ENCODE measurements around the gene PLPP4.
"Not testable (repeated sequence)": the region's sequence is repeated elsewhere in the genome, so short reads cannot be mapped to it uniquely, and the experiment has no call there.

The PLPP4 gene

GRCh38 chr10:120483651-120484301 lies 26.7 kb downstream of the PLPP4 start:
- no peak for DNase-seq (ENCODE audit: insufficient read length, low spot score)

DNA sequence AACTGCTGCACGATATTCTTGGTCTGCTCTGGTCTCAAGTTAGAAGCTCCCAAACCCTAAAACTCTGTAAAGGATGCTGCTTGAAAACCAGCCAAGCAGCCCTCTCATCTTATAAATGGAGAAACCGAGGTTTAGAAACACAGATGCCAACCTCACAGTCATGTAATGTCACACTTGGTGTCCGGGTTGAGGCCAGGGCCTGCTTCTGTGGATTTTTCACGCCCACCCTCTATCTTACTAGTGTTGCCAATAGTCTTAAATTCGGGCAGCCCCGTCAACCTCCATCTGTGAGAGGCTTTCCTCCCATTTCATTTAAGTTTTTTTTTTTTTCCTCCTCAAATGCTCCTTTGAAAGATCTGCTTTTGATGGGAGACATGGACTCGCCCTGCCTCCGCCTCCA lies 28.9 kb downstream of the PLPP4 start:
- DNase-seq (ENCODE audit: insufficient read length, low spot score), result no peak
- FAIRE-seq, result no peak

More at GRCh38 chr10:120483651-120484301, 26.7 kb downstream of the PLPP4 start:
- FAIRE-seq, result no peak

- DNase-seq (ENCODE audit: insufficient read length, low spot score), result no peak
- no peak for FAIRE-seq
Observed at GRCh38 chr10:120486671-120487205, 29.7 kb downstream of the PLPP4 start.

GRCh38 chr10:120490288-120490687 lies 33.3 kb downstream of the PLPP4 start:
- FAIRE-seq, result no peak
- no peak for DNase-seq (ENCODE audit: insufficient read length, low spot score)

DNA sequence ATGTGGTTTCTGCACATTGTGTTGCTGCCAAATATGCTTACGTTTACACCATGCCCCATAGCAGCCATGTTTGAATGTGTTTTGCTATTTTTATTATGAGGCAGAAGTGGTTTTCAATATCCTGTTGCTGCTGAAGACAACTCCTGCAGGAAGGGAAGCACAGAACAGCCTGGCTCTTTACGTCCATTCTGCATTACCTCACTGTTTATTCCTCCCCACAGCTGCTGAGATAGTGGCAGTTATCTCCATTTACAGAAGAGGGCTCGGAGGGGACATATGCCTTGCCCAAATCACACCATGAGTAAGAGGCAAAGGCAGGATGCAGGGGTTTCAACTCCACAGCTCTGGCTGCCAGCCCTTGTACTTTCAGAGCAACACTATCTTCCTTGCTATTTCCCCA lies 35.3 kb downstream of the PLPP4 start:
- DNase-seq (ENCODE audit: insufficient read length, low spot score) (no peak), FAIRE-seq (no peak)

DNA sequence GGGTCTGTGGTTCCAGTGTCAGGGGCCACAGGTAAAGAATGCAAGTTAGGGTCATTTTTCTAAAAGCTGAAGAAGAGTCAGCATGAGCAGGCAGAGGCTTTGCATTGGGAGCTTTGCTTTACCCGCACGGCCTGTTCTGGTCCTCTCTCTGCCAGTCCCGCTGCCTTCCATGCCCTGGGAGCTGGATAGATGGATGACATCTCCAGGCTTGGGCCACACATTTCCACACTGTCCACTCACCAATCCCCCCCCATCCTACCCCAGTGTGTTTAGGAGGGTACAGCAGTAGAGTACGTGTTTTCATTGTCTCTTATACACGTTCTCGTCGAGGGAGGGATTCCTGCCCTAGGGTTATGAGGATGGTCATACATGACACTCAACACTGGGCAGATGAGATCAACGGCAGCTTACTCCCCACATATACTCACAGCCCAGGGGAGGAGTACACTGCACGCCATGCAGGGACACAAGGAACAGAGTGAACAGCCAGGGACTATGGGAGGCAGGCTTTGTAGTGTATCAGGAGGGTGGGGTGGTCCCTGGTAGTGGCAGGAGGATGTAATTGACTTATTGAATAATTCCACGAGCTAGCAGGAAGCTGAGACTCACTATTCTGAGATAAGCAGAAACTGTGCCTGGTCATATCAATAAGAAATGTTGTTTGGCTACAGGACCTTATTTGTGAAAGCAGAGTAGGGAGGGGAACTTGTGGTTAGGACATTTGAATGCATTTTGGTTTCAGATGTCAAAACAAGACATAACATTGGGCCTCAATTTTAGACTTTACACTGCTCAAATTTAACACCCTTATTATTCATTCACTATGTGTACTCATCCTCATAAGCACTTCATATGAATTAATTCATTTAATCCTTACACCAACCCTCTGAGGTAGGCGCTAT lies 36.6 kb downstream of the PLPP4 start:
- no peak for FAIRE-seq
- DNase-seq (ENCODE audit: insufficient read length, low spot score), result no peak

- DNase-seq (ENCODE audit: insufficient read length, low spot score) (no peak), FAIRE-seq (no peak)
Observed at GRCh38 chr10:120494313-120494710, 37.3 kb downstream of the PLPP4 start.

GRCh38 chr10:120495226-120496009 lies 38.4 kb downstream of the PLPP4 start:
- FAIRE-seq (no peak), DNase-seq (ENCODE audit: insufficient read length, low spot score) (no peak)

DNA sequence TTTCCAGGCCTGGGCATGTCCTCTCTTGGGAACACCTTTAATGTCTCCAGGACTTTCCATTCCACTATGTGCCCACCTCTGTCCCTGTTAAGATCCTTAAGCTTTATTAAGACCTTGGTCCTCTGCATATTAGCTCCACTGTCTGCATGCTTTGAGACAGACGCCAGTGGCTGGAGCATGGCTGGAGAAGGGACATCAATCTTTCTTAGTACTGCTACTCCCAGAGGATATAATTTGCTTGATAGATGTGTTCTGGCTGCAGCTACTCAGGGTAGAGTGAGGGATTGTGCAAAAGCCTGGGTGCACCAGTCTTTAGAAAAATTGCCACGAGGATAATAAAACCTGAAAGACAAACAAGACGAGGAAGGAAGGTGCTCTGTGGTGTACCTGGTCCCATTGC lies 42.9 kb downstream of the PLPP4 start:
- DNase-seq (ENCODE audit: insufficient read length, low spot score), result no peak
- FAIRE-seq, result no peak

GRCh38 chr10:120503689-120504088 lies 46.7 kb downstream of the PLPP4 start:
- DNase-seq (ENCODE audit: insufficient read length, low spot score) (no peak), FAIRE-seq (no peak)

DNA sequence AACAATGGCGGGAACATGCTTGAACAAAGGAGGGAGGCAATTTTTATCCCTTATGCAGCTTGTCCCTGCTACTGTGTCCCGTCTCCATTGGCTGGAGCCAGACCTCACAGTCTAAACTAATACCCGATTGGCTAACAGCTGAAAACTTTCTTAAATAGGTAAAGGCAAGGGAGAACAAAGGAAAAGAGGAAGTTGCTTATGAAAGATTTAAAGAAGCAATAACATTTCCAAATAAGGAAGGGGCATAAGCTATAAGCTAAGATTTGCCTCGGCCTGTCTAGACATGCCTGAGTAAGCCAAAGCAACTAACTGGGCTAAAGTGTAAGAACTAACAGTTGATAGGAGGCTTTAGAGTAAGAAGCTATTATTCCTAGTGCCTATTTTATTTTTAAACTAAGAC lies 47.2 kb downstream of the PLPP4 start:
- DNase-seq (ENCODE audit: insufficient read length, low spot score); FAIRE-seq: not testable (repeated sequence)

- no peak for FAIRE-seq
- DNase-seq (ENCODE audit: insufficient read length, low spot score), result no peak
Observed at GRCh38 chr10:120505056-120505455, 48.0 kb downstream of the PLPP4 start.

GRCh38 chr10:120505866-120506265 lies 48.8 kb downstream of the PLPP4 start:
- FAIRE-seq (no peak), DNase-seq (ENCODE audit: insufficient read length, low spot score) (no peak)

DNA sequence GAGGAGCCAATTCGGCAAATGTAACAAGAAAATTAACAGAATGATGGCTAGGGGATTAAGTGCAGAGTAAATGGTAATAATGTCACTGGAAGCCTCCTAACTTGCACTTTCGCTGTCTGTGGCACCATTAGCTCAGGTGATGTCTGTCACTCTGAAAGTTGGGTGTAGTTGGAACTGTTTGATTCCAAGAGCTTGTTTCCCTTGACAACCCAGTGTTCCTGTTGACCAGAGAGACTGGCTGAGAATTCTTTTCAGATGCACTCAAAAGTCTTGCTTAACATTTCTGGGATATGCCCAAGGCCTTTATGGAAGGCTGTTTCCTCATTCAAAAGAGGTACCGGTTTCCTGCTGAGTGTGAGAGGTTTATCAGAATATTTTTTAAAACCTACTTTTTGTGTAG lies 49.6 kb downstream of the PLPP4 start:
- no peak for FAIRE-seq

GRCh38 chr10:120507175-120507574 lies 50.1 kb downstream of the PLPP4 start:
- FAIRE-seq (no peak), DNase-seq (ENCODE audit: insufficient read length, low spot score) (no peak)

More for the DNA sequence above, 49.6 kb downstream of the PLPP4 start:
- no peak for DNase-seq (ENCODE audit: insufficient read length, low spot score)

DNA sequence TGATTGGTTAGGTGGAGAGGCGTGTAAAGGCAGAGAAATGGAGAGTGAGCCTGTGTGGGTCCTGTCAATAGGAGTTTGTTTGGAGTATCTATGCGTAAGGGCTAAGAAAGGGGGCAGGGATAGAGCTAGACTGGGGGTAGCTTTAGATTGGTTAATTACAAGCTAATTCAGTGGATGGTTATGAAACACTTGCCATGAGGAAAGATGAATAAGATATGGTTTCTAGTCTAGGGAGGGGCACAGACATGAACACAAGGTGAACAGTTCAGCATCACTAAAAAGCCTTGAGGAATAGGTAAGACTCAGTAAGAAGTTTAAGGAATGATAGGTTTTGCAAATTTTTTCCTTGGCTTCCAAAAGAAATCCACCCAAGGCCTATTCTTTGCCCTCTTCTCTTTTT lies 50.6 kb downstream of the PLPP4 start:
- no peak for DNase-seq (ENCODE audit: insufficient read length, low spot score)
- no peak for FAIRE-seq

DNA sequence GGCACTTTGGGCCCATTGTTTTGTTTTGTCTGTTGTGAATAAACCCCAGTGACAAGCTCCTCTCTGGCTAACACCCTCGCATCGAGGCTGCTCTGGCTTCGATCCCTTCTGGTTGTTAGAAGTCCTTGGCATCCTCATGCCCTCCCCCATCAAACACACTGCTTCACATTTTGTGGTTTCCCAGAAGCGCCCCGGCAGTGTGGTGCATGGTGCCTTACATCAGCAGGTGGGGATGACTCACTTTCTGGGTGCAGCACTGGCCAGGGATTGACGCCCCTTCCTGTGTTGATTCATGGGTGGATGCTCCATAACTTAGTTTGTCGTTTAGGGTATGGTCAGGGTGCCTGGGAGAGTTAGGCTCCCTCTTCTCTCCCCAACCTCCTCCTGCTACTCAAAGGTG lies 51.4 kb downstream of the PLPP4 start:
- FAIRE-seq (no peak), DNase-seq (ENCODE audit: insufficient read length, low spot score) (no peak)

DNA sequence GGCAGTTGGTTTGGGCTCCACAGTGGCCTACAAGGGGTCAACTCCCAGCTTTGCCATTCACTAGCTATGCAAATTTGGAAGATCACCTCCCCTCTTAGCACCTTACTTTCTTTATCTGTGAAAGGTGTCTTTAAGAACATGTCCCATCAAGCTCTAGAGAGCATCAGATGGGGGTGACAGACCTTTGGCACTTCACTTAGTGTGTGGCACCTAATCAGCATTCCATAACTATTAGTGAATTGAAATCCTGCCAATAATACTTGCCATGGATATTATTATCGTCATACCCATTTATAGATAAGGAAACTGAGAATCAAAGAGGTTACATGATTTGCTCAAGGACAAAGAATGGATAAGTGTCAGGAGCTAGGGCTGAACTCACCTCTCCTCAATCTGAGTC lies 51.9 kb downstream of the PLPP4 start:
- DNase-seq (ENCODE audit: insufficient read length, low spot score) (no peak), FAIRE-seq (no peak)

DNA sequence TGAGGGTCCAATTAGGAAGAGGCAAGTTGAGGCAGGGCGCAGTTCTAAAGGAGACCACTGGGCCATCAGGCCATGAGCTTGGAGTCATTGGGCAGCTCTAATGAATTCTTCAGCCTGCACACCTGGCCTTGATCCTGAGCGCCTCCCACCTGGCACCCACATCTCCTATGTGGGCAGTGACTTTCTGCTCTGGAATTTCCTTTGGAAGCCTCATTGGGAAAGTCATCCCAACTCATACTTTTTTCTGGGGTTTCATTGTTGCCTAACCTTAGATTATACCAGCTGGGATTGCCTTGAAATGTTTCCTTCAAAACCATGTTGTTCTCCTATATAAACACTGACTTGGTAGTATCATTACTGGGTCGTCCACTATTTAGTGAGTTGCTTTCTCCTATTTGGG lies 54.1 kb downstream of the PLPP4 start:
- DNase-seq (ENCODE audit: insufficient read length, low spot score), result no peak
- FAIRE-seq, result no peak

DNA sequence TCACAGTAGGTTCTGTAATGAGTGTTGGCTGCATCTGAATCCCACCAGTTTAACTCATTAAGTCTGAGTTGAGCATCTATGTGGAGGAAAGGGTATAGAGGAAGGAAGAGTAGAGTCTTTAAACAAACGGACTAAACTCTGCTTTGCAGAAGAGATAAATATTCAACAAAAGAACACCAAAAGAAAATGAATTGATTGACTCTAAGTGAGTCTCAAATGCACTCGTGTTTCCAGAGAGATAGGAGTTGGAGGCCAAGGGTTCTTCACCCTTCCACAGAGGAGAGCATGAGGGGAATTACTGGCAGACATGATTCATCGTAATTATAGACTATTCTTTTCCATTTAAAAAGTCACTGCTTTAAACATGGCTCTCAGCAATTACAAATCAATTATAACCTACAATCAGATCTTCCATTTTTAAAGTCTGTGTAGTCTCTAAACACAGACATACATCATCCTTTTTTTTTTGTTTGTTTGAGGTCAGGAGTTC lies 56.3 kb downstream of the PLPP4 start:
- DNase-seq (ENCODE audit: insufficient read length, low spot score), result no peak
- FAIRE-seq, result no peak

Data from GM19239 (cell line).